ENCODE data around the gene HADHA. TPM values are rescaled to one million over a fixed set of nuclear protein-coding genes. Genes with fewer than 3 reads are reported as not detected.

HADHA gene
- total RNA-seq, 1 experiment from 2014 or later = 112 TPM

DNA sequence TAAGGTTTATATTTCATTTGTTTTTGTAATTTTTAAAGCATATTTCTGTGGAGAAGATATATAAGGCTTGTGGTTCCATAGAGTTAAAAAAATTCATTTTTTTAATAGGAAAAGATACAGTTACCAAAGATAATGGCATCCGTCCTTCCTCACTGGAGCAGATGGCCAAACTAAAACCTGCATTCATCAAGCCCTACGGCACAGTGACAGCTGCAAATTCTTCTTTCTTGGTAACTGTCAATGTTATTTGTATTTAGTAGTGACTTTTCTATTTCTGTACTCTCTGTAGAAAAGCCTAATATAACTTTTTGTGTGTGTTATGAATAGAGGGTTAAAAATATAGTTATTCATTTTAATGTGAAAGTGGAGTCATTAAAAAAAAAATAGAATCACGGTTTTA is 35.5 kb upstream of the HADHA start:
- H4K5ac ChIP-seq (ENCODE audit: insufficient read length, low read depth, low read length) = no peak overlapping the region
- H3K23ac ChIP-seq (ENCODE audit: insufficient read length, low read depth, low read length) = no peak overlapping the region
- no peaks in the 10 kb centered on the region for H3K79me2 ChIP-seq (ENCODE audit: insufficient read depth, low read length)
- H2AFZ ChIP-seq (ENCODE audit: low read length) = no peak overlapping the region
- H2BK120ac ChIP-seq (ENCODE audit: low read depth, low read length, poor library complexity, severe bottlenecking) = no peak overlapping the region
- H3K18ac ChIP-seq (ENCODE audit: insufficient read length, low read depth, low read length) = no peak overlapping the region
- H2BK15ac ChIP-seq (ENCODE audit: low read depth, low read length) = no peak overlapping the region
- no peak overlapping the region for H3K14ac ChIP-seq (ENCODE audit: insufficient read depth, low read length)
- H4K8ac ChIP-seq (replicated peaks; ENCODE audit: insufficient read length, low read depth, low read length) = no peak overlapping the region
- no peaks in the 10 kb centered on the region for H3K23me2 ChIP-seq (ENCODE audit: insufficient read length, low read depth, low read length, poor library complexity, severe bottlenecking)
- no peak overlapping the region for H2BK12ac ChIP-seq (ENCODE audit: insufficient read length, low read depth, low read length)
- H3K27ac Mint-ChIP-seq = no peak overlapping the region
- H3K36me3 Mint-ChIP-seq (ENCODE audit: insufficient read depth in 1 of 3, low read depth in 3 of 3) = peaks cover 4 to 44% (median 35%) of the 10 kb centered on the region in 3 experiments
- H4K91ac ChIP-seq (ENCODE audit: insufficient read length, low read depth, low read length) = no peak overlapping the region
- no peaks in the 10 kb centered on the region for H3K9me3 ChIP-seq (ENCODE audit: control insufficient read depth, low read depth, low read length)
- no peak overlapping the region for H3K9ac ChIP-seq (ENCODE audit: extremely low read depth, insufficient read length, low read length)
- TF ChIP-seq, protein P1, sequence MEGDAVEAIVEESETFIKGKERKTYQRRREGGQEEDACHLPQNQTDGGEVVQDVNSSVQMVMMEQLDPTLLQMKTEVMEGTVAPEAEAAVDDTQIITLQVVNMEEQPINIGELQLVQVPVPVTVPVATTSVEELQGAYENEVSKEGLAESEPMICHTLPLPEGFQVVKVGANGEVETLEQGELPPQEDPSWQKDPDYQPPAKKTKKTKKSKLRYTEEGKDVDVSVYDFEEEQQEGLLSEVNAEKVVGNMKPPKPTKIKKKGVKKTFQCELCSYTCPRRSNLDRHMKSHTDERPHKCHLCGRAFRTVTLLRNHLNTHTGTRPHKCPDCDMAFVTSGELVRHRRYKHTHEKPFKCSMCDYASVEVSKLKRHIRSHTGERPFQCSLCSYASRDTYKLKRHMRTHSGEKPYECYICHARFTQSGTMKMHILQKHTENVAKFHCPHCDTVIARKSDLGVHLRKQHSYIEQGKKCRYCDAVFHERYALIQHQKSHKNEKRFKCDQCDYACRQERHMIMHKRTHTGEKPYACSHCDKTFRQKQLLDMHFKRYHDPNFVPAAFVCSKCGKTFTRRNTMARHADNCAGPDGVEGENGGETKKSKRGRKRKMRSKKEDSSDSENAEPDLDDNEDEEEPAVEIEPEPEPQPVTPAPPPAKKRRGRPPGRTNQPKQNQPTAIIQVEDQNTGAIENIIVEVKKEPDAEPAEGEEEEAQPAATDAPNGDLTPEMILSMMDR (conservative IDR thresholded peaks at IDR 0.05) = no peak
- no peak overlapping the region for H3K27ac ChIP-seq (ENCODE audit: insufficient read length, low read depth, low read length)
- H3K9me3 Mint-ChIP-seq = no peaks in the 10 kb centered on the region
- no peak overlapping the region for H2AK5ac ChIP-seq (ENCODE audit: insufficient read length, low read length)
- H3K27me3 ChIP-seq (ENCODE audit: insufficient read depth, low read length) = no peaks in the 10 kb centered on the region
- no peaks in the 10 kb centered on the region for H3K4me1 Mint-ChIP-seq
- no peak overlapping the region for H3K4me2 ChIP-seq (ENCODE audit: insufficient read depth, insufficient read length, low read length)
- no peak overlapping the region for H3K4ac ChIP-seq (ENCODE audit: low read depth, low read length)
- H3K79me1 ChIP-seq (ENCODE audit: insufficient read depth, low read depth, low read length, poor library complexity, severe bottlenecking) = no peaks in the 10 kb centered on the region
- no peak overlapping the region for H3T11ph ChIP-seq (ENCODE audit: low read length)
- no peak for DNase-seq
- no peaks in the 10 kb centered on the region for H3K4me1 ChIP-seq (ENCODE audit: insufficient read depth, low read length)
- no peaks in the 10 kb centered on the region for H4K20me1 ChIP-seq (ENCODE audit: control insufficient read depth, insufficient read depth, insufficient read length)
- no peak overlapping the region for H2BK5ac ChIP-seq (ENCODE audit: insufficient read length, low read length)
- no peak overlapping the region for H2BK20ac ChIP-seq (ENCODE audit: low read depth, low read length, poor library complexity, severe bottlenecking)
- WGBS (ENCODE audit: extremely low coverage, insufficient read length, low lambda C conversion rate) = no CpG with 5 or more reads among the region's 3 CpGs
- H3K4me3 Mint-ChIP-seq = no peak overlapping the region
- H3K56ac ChIP-seq (ENCODE audit: insufficient read length, low read depth, low read length) = no peak overlapping the region
- no peaks in the 10 kb centered on the region for H3K27me3 Mint-ChIP-seq (ENCODE audit: low read depth)

All from H9 (cell line).